AG09309 (cell line): ENCODE results near the gene LSM14B.

Experiments used
- DNase-seq: peaks from one replicate; pipeline ENCODE4 v3.0.0-alpha.2; 2010; ENCODE audit warnings: low read depth
- H3K4me3 ChIP-seq: 2 replicates; pipeline ENCODE4 v1.5.1; 2011; ENCODE audit warnings: mild to moderate bottlenecking, low read depth, low read length, moderate library complexity; ENCODE audit not compliant: control insufficient read depth
- TF ChIP-seq, protein P1 (sequence below): IDR thresholded peaks from 2 replicates; pipeline ENCODE4 v1.5.1; 2011; ENCODE audit warnings: mild to moderate bottlenecking, low read depth, low read length, inconsistent platforms; ENCODE audit not compliant: insufficient read depth, control insufficient read depth; ENCODE audit errors: missing control alignments

Gene LSM14B

DNA sequence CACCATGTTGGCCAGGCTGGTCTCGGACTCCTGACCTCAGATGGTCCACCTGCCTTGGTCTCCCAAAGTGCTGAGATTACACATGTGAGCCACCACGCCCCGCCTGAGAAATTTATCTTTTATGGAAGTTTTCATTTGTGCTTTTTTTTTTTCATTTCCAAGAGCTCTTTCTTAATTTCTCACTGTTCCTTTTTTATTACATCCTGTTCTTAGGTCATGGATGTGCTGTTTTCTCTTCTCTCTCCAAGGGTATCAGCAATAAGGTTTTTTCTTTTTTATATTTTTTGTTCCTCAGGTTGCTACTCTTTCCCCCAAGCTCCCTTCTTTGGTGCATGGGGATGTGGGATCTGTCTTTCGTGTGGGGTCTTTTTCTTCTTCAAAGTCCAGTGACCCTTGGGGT lies 21.2 kb upstream of the LSM14B start:
- no peak overlapping the region for H3K4me3 ChIP-seq
- no peak for DNase-seq
- TF ChIP-seq, protein P1, sequence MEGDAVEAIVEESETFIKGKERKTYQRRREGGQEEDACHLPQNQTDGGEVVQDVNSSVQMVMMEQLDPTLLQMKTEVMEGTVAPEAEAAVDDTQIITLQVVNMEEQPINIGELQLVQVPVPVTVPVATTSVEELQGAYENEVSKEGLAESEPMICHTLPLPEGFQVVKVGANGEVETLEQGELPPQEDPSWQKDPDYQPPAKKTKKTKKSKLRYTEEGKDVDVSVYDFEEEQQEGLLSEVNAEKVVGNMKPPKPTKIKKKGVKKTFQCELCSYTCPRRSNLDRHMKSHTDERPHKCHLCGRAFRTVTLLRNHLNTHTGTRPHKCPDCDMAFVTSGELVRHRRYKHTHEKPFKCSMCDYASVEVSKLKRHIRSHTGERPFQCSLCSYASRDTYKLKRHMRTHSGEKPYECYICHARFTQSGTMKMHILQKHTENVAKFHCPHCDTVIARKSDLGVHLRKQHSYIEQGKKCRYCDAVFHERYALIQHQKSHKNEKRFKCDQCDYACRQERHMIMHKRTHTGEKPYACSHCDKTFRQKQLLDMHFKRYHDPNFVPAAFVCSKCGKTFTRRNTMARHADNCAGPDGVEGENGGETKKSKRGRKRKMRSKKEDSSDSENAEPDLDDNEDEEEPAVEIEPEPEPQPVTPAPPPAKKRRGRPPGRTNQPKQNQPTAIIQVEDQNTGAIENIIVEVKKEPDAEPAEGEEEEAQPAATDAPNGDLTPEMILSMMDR, result no peak

DNA sequence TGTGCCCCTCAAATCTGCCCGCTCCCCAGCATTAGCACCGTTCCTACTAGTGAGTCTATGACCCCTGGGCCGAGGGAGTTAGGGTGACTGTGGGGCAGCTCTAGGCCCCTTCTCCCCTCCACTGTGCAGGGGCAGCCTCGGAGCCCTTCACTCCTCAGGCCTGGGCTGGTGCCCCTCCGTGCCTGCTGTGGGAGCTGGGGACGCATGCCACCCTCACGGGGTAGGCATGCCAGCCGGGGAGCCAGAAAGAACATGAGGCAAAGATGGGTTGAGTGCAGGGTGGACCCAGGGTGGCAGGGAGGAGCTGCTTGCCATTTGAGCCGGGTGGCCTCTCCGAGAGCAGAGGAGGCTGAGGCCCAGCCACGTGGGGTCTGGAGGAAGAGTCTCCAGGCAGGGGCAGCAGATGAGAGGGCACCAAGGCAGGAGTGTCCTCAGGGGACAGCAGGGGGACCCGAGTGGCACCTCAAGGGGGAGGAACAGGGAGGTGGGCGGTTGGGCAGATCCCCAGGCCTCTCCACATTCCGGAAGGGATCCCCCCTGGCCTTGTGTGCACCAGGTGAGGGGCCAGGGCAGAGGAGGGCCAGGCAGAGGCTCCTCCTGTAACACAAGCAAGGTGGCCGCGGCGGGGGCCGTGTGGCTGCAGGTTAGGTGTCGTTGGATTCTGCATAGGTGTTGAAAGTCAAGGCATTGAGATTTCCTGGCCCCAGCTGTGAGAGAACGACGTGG lies 18.6 kb upstream of the LSM14B start:
- TF ChIP-seq, protein P1, result no peak

DNA sequence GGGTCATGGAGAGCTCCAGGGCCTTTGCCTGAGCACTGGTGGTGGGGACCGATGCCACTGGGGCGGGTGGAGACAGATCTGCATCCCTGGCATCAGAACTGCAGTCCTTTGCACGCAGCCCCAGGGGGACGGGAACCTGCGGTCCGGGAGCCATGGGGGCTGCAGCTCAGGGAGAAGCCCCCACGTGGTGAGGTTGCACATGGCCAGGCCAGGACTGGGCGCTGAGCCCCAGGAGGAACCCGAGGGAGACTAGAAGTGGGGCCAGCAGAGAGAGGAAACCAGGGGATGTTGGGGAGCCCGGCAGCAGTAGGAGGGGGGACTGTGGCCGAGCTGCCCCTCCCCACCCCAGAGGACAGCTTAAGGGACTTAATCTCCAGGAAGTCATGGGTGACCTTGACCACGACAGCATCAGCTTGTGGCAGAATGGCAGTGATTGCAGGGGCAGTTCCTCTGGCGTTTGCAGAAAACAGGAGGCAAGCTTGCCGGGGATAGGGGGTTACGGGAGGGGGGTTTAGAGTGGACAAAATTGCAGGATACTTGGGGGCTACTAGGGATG lies 18.0 kb upstream of the LSM14B start:
- TF ChIP-seq, protein P1, result no peak
- no peak for DNase-seq
- no peak overlapping the region for H3K4me3 ChIP-seq

More for the DNA sequence above, 18.6 kb upstream of the LSM14B start:
- H3K4me3 ChIP-seq, result no peak overlapping the region
- no peak for DNase-seq

DNA sequence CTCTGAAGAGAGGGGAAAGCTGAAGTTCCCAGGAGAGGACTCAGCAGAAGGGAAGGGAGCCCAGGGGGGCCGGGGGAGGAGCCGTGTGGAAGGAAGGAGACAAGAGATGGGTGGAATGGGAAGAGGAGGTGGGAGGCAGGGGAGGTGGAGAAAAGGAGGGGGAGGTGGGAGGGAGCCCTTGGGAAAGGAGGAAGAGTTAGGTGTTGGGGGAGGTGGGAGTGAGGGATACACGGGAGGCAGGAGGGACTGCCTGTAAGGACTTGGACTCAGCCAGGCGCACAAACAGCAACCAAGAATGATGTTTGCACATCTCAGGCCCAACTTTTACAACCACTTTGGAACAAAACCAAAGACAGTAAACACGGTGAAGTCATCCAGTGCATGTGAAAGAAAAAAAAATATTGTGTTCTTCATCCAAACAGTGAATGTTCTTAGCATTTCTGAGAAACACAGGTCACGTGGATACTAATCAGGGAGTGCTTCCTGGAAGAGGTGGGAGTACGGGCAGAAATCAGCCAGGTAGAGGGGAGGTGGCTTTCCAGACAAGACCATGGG lies 17.4 kb upstream of the LSM14B start:
- H3K4me3 ChIP-seq, result no peak overlapping the region
- TF ChIP-seq, protein P1, result no peak
- DNase-seq, result no peak

DNA sequence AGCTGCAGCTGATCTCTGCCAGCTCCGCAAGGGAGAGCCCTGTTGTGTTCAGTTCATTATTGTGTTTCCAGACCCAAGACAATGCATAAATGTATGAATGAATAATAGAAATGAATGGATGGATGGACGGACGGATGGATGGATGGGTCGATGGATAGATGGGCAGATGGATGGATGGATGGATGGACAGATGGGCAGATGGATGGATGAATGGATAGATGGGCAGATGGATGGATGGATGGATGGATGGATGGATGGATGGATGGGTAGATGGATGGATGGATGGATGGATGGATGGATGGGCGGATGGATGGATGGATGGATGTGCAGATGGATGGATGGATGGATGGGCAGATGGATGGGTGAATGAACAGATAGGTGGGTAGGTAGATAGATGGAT lies 16.7 kb upstream of the LSM14B start:
- TF ChIP-seq, protein P1, result no peak
- no peak overlapping the region for H3K4me3 ChIP-seq
- DNase-seq, result no peak

DNA sequence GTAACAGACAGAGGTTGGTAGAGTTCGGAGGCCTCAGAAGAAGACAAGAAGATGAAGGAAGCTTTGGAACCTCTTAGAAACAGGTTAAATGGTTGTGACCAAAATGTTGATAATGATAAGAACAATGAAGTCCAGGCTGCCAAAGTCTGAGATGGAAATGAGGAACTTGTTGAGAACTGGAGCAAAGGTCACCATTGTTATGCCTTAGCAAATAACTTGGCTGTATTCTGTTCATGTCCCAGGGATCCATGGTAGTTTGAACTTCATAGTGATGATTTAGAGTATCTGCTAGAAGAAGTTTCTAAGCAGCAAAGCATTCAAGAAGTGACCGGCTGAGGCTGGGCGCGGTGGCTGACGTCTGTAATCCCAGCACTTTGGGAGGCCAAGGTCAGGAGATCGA lies 11.1 kb upstream of the LSM14B start:
- no peak for DNase-seq
- no peak overlapping the region for H3K4me3 ChIP-seq
- TF ChIP-seq, protein P1, result no peak

DNA sequence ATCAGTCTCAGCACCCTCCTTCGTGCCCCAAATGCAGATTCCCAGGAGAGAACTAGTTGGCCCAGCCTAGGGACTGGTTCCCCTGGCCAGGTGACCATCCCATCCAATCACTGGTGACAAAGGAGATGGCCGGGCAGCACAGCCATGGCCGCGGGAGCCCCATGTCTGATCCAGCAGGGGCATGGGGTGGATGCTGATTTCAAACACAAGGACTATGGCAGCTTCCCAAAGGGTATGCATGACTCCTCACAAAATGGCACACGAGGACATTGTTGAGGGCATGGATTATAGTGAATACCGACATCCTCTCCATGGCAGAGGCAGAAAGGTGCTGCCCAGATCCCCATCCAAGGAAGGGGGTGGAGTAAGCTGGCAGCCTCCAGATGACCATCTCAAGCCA lies 9.9 kb upstream of the LSM14B start:
- H3K4me3 ChIP-seq, result no peak overlapping the region
- DNase-seq, result no peak
- TF ChIP-seq, protein P1, result no peak
